RPMI7951 (cell line): ENCODE data around the gene TDRD1. TPM values are rescaled to one million over a fixed set of nuclear protein-coding genes. Genes with fewer than 3 reads are reported as not detected.
A peak's percentile ranks its signal among the peaks of the same experiment; 100 is the strongest.
"Not testable (repeated sequence)": the region's sequence is repeated elsewhere in the genome, so short reads cannot be mapped to it uniquely, and the experiment has no call there.

Source experiments
- DNase-seq: peaks from one replicate; pipeline ENCODE4 v3.0.0-alpha.2; 2012; ENCODE audit warnings: low read depth
- total RNA-seq: library from RNA; depleted of rRNA; stranded (reverse); fragments of >200 nt; shearing (Covaris generic); gene quantifications from 2 replicates; pipeline ENCODE4 v1.2.3, GENCODE V29; 2014; rRNA removed

The TDRD1 gene, protein sequence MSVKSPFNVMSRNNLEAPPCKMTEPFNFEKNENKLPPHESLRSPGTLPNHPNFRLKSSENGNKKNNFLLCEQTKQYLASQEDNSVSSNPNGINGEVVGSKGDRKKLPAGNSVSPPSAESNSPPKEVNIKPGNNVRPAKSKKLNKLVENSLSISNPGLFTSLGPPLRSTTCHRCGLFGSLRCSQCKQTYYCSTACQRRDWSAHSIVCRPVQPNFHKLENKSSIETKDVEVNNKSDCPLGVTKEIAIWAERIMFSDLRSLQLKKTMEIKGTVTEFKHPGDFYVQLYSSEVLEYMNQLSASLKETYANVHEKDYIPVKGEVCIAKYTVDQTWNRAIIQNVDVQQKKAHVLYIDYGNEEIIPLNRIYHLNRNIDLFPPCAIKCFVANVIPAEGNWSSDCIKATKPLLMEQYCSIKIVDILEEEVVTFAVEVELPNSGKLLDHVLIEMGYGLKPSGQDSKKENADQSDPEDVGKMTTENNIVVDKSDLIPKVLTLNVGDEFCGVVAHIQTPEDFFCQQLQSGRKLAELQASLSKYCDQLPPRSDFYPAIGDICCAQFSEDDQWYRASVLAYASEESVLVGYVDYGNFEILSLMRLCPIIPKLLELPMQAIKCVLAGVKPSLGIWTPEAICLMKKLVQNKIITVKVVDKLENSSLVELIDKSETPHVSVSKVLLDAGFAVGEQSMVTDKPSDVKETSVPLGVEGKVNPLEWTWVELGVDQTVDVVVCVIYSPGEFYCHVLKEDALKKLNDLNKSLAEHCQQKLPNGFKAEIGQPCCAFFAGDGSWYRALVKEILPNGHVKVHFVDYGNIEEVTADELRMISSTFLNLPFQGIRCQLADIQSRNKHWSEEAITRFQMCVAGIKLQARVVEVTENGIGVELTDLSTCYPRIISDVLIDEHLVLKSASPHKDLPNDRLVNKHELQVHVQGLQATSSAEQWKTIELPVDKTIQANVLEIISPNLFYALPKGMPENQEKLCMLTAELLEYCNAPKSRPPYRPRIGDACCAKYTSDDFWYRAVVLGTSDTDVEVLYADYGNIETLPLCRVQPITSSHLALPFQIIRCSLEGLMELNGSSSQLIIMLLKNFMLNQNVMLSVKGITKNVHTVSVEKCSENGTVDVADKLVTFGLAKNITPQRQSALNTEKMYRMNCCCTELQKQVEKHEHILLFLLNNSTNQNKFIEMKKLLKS
- total RNA-seq: not detected in 2 replicates

GRCh38 chr10:114179148-114179547, at the start of gene TDRD1:
Gene TDRD1, plus strand, starts transcription at chr10:114179353. Its CDS starts 8,479 bp downstream, at chr10:114187832.
- DNase-seq: no peak

GRCh38 chr10:114131094-114131493, 48.1 kb upstream of the TDRD1 start:
- DNase-seq: no peak

DNA sequence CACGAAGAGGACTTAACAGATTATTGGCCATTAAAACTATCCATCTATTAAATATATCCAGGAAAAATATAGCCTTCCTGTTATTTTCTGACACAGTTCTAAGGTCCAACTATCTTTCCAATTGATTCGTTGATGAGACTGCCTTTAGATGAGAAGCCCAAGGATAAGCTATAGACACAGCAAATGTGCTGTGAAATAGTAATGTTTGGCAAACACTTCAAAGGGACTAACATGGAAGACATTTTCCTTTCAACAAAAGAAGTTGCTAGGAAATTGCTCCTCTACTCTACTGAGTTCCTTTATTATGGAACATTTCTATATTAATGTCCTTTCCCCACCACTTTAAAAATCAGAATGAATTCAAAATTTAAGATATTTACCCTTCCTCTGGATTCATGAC, 43.7 kb upstream of the TDRD1 start:
- no peak for DNase-seq

DNA sequence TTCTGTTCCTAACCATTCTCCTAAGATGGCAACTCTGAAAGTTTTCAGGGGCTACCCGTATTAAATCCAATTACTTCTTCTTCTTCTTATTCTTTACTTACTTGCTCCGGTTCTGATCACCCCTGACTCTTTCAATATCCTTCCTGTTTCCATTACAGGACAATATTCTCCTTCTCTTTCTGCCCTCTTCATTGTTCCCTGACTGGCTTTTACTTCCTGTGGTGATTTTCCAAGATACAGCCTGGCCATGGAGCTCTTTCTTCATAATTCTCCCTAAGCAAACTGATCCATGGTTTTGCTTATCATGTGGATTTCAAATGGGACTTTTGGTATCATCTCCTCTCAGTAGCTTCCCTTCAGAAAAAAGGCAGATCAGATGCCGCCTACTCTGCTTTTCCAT, 40.6 kb upstream of the TDRD1 start:
- no peak for DNase-seq

GRCh38 chr10:114140036-114140435, 39.1 kb upstream of the TDRD1 start:
- no peak for DNase-seq

DNA sequence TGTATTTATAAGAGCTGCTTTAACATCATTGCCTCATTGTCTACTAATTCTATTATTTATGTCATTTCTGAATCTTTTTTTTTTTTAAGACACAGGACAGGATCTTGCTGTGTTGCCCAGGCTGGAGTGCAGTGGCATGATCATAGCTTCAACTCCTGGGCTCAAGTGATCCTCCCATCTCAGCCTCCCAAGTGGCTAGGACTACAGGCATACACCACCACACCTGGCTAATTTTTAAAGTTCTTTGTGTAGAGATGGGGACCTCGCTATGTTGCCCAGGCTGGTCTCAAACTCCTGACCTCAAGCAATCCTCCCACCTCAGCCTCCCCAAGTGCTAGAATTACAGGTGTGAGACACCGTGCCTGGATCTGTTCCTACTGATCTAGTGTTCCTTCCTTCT, 38.3 kb upstream of the TDRD1 start:
- DNase-seq: not testable (repeated sequence)

DNA sequence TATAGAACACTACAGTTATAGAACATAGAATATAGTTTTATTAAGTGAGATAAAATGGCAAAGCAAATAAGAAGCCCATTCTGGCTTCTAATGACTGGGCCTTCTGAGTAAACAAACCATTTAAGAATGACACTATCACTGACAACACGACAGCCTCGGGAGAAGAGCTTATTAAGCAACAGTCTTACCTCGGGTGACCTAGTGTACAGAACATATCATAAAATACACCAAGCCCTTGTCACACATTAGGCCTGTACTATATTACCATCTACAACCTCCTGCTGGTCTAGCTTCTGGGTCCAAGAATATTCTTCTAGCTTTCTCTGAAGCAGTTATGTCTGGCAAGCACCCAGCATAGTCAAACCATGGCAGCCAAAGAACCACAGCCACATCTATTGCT, 37.1 kb upstream of the TDRD1 start:
- DNase-seq: no peak

DNA sequence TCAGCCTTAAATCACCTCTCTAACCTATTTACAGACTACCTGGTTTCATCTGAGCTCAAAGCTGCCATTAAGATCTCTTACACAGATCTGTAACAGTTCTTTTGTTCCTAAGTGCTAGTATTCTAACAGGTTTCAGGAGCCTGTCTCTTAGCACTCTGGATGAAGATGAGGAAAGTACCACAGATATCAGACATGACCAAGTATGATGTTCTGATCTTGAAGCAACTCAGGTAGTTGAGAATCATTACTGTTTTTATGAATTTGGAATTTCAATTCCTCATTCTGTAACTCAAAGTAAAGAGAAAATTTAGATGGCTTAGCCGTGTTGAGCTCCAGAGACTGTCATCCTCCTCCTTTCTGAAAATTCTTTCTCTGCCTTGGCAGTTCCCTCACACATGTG, 36.0 kb upstream of the TDRD1 start:
- no peak for DNase-seq

DNA sequence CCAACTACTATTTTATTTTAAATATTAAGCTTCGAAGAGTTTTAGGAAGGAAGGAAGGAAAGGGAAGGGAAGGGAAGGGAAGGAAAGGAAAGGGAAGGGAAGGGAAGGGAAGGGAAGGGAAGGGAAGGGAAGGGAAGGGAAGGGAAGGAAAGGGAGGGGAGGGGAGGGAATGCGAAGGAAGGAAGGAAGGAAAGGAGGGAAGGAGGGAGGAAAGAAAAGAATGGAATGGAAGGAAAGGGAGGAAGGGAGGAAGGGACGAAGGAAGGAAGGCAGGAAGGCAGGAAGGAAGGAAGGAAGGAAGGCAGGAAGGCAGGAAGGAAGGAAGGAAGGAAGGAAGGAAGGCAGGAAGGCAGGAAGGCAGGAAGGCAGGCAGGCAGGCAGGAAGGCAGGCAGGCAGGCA, 29.7 kb upstream of the TDRD1 start:
- not testable (repeated sequence) for DNase-seq

DNA sequence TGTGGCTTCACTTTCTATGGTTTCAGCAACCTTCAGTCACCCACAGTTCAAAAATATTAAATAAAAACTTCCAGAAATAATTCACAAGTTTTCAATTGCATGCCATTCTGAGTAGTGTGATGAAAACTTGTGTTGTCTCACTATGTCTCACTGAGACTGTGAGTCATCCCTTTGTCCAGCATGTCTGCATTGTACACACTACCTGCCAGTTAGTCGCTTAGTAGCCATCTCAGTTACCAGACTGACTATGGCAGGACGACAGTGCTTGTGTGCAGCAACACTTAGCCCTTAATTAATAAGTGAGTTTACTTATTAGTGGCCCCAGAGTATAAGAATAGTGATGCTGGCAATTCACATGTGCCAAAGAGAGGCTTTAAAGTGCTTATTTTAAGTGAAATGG, 27.7 kb upstream of the TDRD1 start:
- peak; percentile 65 for DNase-seq

DNA sequence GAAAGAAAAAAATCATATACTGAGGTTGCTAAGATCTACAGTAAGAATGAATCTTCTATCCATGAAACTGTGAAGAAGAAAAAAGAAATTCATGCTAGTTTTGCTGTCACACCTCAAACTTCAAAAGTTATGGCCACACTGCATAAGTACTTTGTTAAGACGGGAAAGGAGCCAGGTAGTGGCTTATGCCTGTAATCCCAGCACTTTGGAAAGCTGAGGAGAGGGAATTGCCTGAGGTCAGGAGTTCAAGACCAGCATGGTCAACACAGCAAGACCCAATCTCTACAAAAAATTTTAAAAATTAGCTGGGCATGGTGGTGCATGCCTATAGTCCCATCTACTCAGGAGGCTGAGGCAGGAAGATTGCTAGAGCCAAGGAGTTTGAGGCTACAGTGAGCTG, 27.3 kb upstream of the TDRD1 start:
- DNase-seq: no peak

DNA sequence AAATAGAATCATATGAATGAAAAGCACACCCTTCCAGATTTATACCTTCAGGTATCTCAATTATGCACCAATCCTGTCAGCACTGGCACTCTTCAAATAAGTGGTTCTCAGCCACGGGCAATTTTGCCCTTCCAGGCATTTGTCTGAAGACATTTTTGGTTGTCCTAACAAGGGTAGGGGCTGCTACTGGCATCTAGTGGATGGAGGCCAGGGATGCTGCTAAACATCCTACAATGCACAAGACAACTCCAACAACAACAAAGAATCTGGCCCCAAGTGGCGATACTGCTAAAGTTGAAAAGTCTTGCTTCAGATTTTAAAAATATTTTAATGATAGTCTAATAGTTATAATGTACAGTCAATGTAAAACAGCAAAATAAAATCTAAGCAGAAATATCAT, 21.2 kb upstream of the TDRD1 start:
- no peak for DNase-seq

- no peak for DNase-seq
Observed at GRCh38 chr10:114163062-114163461, 16.1 kb upstream of the TDRD1 start.

GRCh38 chr10:114166043-114166442, 13.1 kb upstream of the TDRD1 start:
- DNase-seq: no peak

DNA sequence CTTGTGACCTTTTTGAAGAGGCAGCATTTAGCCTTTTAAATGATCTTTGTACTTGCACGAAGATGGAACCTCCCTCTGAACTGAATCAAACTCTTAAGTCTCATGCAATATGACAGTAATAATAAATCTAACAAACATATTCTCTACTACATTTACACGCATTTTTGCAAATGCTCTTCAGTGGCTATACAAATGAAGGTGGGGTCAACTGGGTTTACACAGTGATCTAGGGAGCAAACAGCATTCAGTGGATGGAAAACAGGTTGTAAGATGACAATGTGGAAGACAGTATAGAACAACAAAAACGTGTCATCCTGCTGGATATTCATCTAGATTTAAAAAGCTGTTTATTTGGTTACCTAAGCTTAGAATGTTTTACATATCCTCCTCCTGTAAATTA, 12.7 kb upstream of the TDRD1 start:
- no peak for DNase-seq

DNA sequence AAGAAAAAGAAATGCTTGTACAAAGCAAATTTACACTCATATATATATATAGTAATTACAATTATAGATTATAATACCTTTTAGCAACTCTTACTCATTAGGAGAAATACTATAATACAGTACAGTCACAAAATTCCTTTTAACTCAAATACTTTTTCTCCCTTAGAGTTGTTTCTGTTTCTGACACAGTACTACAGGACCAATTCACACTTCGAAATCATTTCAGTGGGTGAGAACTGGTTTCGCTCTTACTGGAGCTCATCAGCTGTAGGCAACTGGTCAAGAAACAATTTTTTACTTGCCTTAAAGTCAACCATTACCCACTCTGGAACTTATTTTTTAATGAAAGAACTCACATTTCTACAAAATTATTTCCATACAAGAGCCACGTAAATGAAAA, 11.2 kb upstream of the TDRD1 start:
- no peak for DNase-seq

DNA sequence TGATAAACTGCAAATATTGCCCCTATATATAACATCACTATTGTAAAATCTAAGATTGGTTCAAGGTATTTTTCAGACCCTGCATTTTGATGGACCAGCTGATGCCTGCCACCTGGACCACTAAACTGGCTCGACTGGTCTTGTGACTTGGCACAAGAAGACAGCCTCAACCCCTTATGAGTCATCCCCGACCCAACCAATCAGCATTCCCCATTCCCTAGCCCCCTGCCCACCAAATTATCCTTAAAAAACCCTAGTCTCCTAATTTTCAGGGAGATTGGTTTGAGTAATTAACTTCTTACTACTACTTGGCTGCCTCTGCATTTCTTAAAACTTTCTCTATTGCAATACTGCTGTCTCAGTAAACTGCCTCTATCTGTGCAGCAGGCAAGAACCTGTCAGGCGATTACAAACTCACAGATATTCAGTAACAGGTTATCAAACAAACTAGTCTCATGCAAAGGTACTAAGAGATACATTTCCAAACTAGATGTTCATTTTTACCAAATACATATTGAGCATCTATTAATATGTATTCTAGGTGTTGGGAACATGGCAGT, 10.6 kb upstream of the TDRD1 start:
- DNase-seq: no peak

DNA sequence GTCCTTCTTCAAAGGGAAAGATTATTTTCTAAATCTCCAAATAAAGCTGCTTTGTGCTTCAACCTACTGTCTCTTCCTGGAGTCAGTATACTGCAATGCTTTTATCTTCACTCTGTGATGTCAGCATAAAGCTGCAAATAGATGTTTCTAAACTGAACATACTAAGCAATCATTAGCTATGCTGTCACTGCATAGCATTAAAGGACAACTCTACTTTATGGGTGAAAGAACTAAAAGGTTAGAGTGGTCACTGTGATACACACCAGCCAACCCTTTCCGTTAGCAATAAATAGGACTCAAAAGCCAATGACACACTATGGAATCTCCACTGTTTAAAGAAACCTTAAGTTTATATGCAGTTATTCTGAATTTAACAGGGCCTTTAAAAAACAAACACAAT, 6.9 kb upstream of the TDRD1 start:
- no peak for DNase-seq

DNA sequence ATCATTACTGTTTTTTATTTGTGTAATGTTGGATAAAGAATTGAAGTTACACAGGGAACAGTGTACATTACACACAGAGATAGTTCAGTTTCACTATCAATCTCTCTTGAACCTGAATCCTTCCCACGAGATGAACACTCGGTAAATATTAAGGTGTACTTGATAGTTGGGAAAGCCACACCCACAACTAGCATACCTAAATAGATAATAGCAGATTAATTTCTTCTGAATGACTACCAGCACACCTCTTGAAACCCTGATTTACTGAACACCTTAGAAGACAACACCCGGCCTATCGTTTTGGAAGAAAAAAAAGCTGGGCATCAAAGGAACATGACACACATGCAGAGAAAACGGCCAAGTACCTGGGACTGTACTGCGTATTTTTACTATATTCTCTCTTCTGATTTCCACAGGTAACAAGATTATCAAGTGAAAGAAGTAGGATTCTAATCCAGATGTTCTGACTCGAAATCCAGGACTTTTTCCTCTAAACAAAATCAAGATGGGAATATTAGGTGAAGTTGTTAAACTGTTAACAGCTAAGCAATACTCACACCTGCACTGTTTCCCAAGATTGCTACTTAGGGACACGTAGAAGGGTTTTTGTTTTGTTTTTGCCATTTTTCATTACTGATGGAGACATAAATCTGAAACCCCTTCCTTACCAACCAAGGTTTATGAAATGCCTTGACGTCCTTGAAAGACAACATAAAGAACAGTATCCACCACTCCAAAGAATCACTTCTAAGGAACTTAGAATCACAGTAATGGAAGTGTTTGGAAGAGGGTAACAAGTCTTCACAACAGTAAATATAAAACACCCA, 6.2 kb upstream of the TDRD1 start:
- no peak for DNase-seq

- DNase-seq: no peak
Observed at GRCh38 chr10:114173603-114173920, 5.6 kb upstream of the TDRD1 start.
